Lung (tissue), 12 donors: ENCODE measurements around the gene PLCB4. TPM values are rescaled to one million over a fixed set of nuclear protein-coding genes. Genes with fewer than 3 reads are reported as not detected.

ENCODE experiments used
- ATAC-seq: fragments of 200-7000 bp; cut with Tn5 transposase; one replicate; pipeline ENCODE4 v1.9.1; 2020; ENCODE audit warnings: moderate number of reproducible peaks; ENCODE audit not compliant: insufficient read depth, low FRiP score
- DNase-seq, 3 donors: peaks; one replicate each; pipeline ENCODE4 v3.0.0-alpha.2; 2013 to 2017
- H3K27ac ChIP-seq, 2 donors: one replicate each; pipeline ENCODE4 v1.5.1; 2013; ENCODE audit warnings: mild to moderate bottlenecking in 2 of 2, moderate library complexity in 2 of 2, control low read depth in 1 of 2, inconsistent platforms in 1 of 2, low read depth in 1 of 2, low read length in 1 of 2
- H3K27me3 ChIP-seq, 3 donors: one replicate each; pipeline ENCODE4 v1.5.1; 2013; ENCODE audit warnings: low read length in 2 of 3; ENCODE audit not compliant: control insufficient read depth in 3 of 3, insufficient read depth in 3 of 3
- H3K36me3 ChIP-seq, 4 donors: one replicate each; pipeline ENCODE4 v1.5.1; 2013; ENCODE audit warnings: low read length in 4 of 4, mild to moderate bottlenecking in 1 of 4, moderate library complexity in 1 of 4; ENCODE audit not compliant: control insufficient read depth in 4 of 4, insufficient read depth in 4 of 4
- H3K4me1 ChIP-seq, 5 donors: one replicate each; pipeline ENCODE4 v1.5.1; 2013; ENCODE audit warnings: low read length in 5 of 5, mild to moderate bottlenecking in 2 of 5, moderate library complexity in 1 of 5; ENCODE audit not compliant: control insufficient read depth in 5 of 5, insufficient read depth in 5 of 5
- H3K4me3 ChIP-seq: one replicate; pipeline ENCODE4 v1.5.1; 2013; ENCODE audit warnings: mild to moderate bottlenecking, control low read depth, moderate library complexity
- H3K9ac ChIP-seq, 2 donors: one replicate each; pipeline ENCODE4 v1.5.1; 2013; ENCODE audit warnings: low read length in 2 of 2, control low read depth in 1 of 2; ENCODE audit not compliant: insufficient read depth in 1 of 2
- H3K9me3 ChIP-seq, 4 donors: one replicate each; pipeline ENCODE4 v1.5.1; 2013; ENCODE audit warnings: low read length in 3 of 4, mild to moderate bottlenecking in 1 of 4, moderate library complexity in 1 of 4; ENCODE audit not compliant: control insufficient read depth in 4 of 4, insufficient read depth in 3 of 4
- WGBS, 2 donors: extraction: QIAGEN DNeasy Blood & Tissue Kit; methylation state at CpG; one replicate each; pipeline ENCODE4 v1.1.7; 2013; 5-methylcytosine and 5-hydroxymethylcytosine counted together
- polyA plus RNA-seq, 2 donors: library from polyadenylated mRNA; stranded (reverse); fragments of 200-250 nt; gene quantifications; one replicate each; pipeline ENCODE4 v1.2.1, GENCODE V29; 2013
- total RNA-seq, 2 donors: library from RNA; depleted of rRNA in 1 of 2; stranded (reverse); fragments of >200 nt in 1 of 2; gene quantifications; one replicate each; pipeline ENCODE4 v1.2.1, GENCODE V29; 2014 to 2021
- TF ChIP-seq, protein P1 (sequence below): IDR thresholded peaks from 2 replicates; pipeline ENCODE4 v1.5.1; 2012; ENCODE audit warnings: mild to moderate bottlenecking; ENCODE audit errors: control extremely low read depth, extremely low read depth
- donor health status: control.
- donor health status: control.
- donor health status: Bipolar disorder and iron deficiency.
- donor health status: healthy.
- donor health status: DM: yes; HTN: yes; CAD: no.

Gene PLCB4
- total and polyA plus RNA-seq, 4 donors = 2.1 to 18.6 (median 5.6) TPM

DNA sequence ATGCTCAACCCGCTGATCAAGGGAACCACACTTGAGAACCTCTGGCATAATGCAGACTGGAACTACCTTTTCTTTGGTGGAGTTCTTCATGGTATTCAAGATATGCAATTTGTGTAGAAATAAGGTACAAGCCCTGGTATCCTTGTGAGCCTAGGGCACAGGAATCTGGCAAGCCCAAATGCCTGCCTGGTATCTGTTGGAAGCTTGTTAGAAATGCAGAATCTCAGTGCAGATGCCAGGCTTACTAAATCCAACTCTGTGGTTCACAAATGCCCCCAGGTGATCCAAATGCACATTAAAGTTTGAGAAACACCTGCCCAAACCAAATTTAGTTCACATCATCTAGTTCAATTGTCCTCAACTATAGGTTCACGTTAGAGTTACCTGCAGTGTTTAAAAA, 285.7 kb downstream of the PLCB4 start:
- H3K27me3 ChIP-seq = no peaks in the 10 kb centered on the region
- no peaks in the 10 kb centered on the region for H3K36me3 ChIP-seq
- no peak overlapping the region for H3K4me3 ChIP-seq
- no peak overlapping the region for H3K9ac ChIP-seq
- TF ChIP-seq, protein P1, sequence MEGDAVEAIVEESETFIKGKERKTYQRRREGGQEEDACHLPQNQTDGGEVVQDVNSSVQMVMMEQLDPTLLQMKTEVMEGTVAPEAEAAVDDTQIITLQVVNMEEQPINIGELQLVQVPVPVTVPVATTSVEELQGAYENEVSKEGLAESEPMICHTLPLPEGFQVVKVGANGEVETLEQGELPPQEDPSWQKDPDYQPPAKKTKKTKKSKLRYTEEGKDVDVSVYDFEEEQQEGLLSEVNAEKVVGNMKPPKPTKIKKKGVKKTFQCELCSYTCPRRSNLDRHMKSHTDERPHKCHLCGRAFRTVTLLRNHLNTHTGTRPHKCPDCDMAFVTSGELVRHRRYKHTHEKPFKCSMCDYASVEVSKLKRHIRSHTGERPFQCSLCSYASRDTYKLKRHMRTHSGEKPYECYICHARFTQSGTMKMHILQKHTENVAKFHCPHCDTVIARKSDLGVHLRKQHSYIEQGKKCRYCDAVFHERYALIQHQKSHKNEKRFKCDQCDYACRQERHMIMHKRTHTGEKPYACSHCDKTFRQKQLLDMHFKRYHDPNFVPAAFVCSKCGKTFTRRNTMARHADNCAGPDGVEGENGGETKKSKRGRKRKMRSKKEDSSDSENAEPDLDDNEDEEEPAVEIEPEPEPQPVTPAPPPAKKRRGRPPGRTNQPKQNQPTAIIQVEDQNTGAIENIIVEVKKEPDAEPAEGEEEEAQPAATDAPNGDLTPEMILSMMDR = no peak
- WGBS, 2 donors = 93 to 99% methylated on average over 2 of the region's 2 CpGs
- DNase-seq (no peak), ATAC-seq (no peak)
- H3K27ac ChIP-seq = no peak overlapping the region
- peaks cover 0 to 1% (median 0%) of the 10 kb centered on the region in 4 donors for H3K9me3 ChIP-seq
- H3K4me1 ChIP-seq = peaks cover 0 to 13% (median 0%) of the 10 kb centered on the region in 5 donors

DNA sequence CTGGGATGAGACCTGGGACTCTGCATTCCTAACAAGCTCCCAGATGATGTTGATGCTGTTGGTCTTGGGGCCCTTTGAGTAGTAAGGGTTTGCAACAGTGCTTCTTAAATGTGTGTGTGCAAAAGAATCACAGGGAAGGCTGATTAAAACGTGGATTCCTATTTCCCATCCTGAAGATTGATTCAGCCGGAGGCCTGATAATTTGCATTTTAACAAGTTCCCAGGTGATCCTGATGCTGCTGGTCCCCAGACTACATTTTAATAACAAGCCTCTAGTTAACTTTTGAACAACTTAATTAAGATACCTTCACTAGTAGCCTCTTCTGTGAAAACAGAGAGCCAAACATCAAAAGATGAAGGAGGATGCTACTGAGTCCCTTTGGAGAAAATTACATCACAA, 289.1 kb downstream of the PLCB4 start:
- Histone ChIP-seq H3K4me1 (peaks cover 0 to 12% (median 5%) of the 10 kb centered on the region in 5 donors), H3K27ac (no peak overlapping the region), H3K36me3 (no peaks in the 10 kb centered on the region), H3K9ac (no peak overlapping the region), H3K9me3 (peaks cover 0 to 1% (median 0%) of the 10 kb centered on the region in 4 donors), H3K27me3 (no peaks in the 10 kb centered on the region), H3K4me3 (no peak overlapping the region)
- TF ChIP-seq, protein P1 = no peak
- 88 to 90% methylated on average over 2 of the region's 2 CpGs for WGBS, 2 donors
- DNase-seq = no peak
- no peak for ATAC-seq

DNA sequence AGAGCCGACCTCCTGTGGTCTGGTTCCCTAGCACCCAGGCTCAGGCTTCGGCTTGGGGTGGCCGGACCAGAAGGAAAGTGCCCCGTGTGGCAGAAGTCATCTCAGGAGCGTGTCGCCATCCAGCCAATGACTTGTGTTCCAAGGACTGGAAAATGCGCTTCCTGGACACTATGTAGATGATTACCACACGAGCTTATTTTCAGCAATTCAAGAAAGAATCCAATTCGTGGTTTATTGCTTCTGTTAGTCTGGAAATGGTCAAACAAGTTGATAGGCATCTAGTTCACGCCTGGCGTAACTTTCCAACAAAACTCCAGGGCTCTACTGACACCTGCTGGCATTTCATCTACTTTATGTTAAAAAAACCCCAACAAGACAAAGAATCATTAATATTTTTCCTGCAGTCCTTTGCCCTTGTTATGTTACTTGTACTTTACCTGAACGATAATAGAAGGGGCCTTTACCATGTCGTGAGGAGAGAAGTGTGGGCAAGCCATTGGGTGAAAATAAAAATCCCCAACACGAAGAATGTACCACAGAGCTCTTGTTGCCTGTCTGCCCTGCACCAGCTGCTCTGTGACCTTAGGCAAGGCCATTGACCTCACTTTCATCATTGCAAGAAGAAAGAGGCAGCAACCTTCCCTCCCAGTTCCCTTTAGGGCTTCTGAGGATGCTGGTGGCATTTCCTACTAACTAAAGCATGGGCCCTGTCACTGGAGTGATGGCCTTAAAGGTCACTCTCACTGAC, 290.8 kb downstream of the PLCB4 start:
- ATAC-seq (no peak), DNase-seq (peak; percentile 65 to 83 (median 81))
- H3K36me3 ChIP-seq = peaks cover 0 to 3% (median 1%) of the 10 kb centered on the region in 4 donors
- no peaks in the 10 kb centered on the region for H3K27me3 ChIP-seq
- 49 to 60% methylated on average over 14 of the region's 14 CpGs for WGBS, 2 donors
- H3K4me1 ChIP-seq = peaks cover 0 to 6% (median 5%) of the 10 kb centered on the region in 5 donors
- H3K4me3 ChIP-seq = no peak overlapping the region
- no peak overlapping the region for H3K27ac ChIP-seq
- TF ChIP-seq, protein P1 = peak; percentile 29
- H3K9me3 ChIP-seq = peaks cover 0 to 1% (median 0%) of the 10 kb centered on the region in 4 donors
- no peak overlapping the region for H3K9ac ChIP-seq
